HEK293T (cell line): ENCODE data around the gene ECE2.
A peak's percentile ranks its signal among the peaks of the same experiment; 100 is the strongest.

Source experiments
- CTCF ChIA-PET: fragments of 350-600 bp; formaldehyde crosslinking; extraction: SDS; loops from one replicate; lab custom pipeline; 2021; ENCODE audit warnings: antibody characterized with exemption, inconsistent platforms; lab: Yijun Ruan, JAX
- POLR2A ChIA-PET: fragments of 350-600 bp; formaldehyde crosslinking; extraction: SDS; loops from one replicate; lab custom pipeline; 2020; ENCODE audit warnings: antibody characterized with exemption, inconsistent platforms; lab: Yijun Ruan, JAX
- DNase-seq: peaks from one replicate; pipeline ENCODE4 v3.0.0; 2012; ENCODE audit warnings: mixed read lengths; ENCODE audit errors: extremely low spot score
- ARNT ChIP-seq: fragments of 450-650 bp; IDR thresholded peaks from 2 replicates; pipeline ENCODE4 v1.6.1; 2017; ENCODE audit warnings: mild to moderate bottlenecking
- BHLHE40 ChIP-seq: fragments of 450-650 bp; IDR thresholded peaks from 2 replicates; pipeline ENCODE4 v1.6.1; 2016; ENCODE audit warnings: mild to moderate bottlenecking, moderate library complexity, borderline replicate concordance
- CTBP1 ChIP-seq: fragments of 450-650 bp; IDR thresholded peaks from 2 replicates; pipeline ENCODE4 v1.6.1; 2016; ENCODE audit warnings: borderline replicate concordance
- ELF4 ChIP-seq: fragments of 450-650 bp; IDR thresholded peaks from 2 replicates; pipeline ENCODE4 v1.6.1; 2017; ENCODE audit warnings: antibody characterized with exemption
- FOXA1 ChIP-seq: fragments of 450-650 bp; IDR thresholded peaks from 2 replicates; pipeline ENCODE4 v1.6.1; 2016; ENCODE audit warnings: mild to moderate bottlenecking
- FOXK2 ChIP-seq: fragments of 450-650 bp; IDR thresholded peaks from 2 replicates; pipeline ENCODE4 v1.6.1; 2016; ENCODE audit warnings: mild to moderate bottlenecking
- FOXM1 ChIP-seq: fragments of 450-650 bp; IDR thresholded peaks from 2 replicates; pipeline ENCODE4 v1.6.1; 2017; ENCODE audit warnings: mild to moderate bottlenecking, borderline replicate concordance
- HDGF ChIP-seq: fragments of 450-650 bp; IDR thresholded peaks from 2 replicates; pipeline ENCODE4 v1.6.1; 2017; ENCODE audit warnings: antibody characterized with exemption, borderline replicate concordance
- L3MBTL2 ChIP-seq: fragments of 450-650 bp; conservative IDR thresholded peaks from 2 replicates; pipeline ENCODE4 v1.6.1; 2016; ENCODE audit warnings: mild to moderate bottlenecking
- LEF1 ChIP-seq: fragments of 450-650 bp; IDR thresholded peaks from 2 replicates; pipeline ENCODE4 v1.6.1; 2017; ENCODE audit warnings: mild to moderate bottlenecking, borderline replicate concordance
- NFRKB ChIP-seq: fragments of 450-650 bp; IDR thresholded peaks from 2 replicates; pipeline ENCODE4 v1.6.1; 2016; ENCODE audit warnings: mild to moderate bottlenecking, moderate library complexity
- SP1 ChIP-seq: fragments of 450-650 bp; IDR thresholded peaks from 2 replicates; pipeline ENCODE4 v1.6.1; 2017
- SUZ12 ChIP-seq: fragments of 450-650 bp; IDR thresholded peaks from 2 replicates; pipeline ENCODE4 v1.6.1; 2016; ENCODE audit warnings: mild to moderate bottlenecking
- TARDBP ChIP-seq: fragments of 450-650 bp; IDR thresholded peaks from 2 replicates; pipeline ENCODE4 v1.6.1; 2016
- ZNF384 ChIP-seq: fragments of 450-650 bp; IDR thresholded peaks from 2 replicates; pipeline ENCODE4 v1.6.1; 2016
- TF ChIP-seq, protein P1 (sequence below): fragments of 450-650 bp; IDR thresholded peaks from 2 replicates; pipeline ENCODE4 v1.6.1; 2016

ECE2 gene

DNA sequence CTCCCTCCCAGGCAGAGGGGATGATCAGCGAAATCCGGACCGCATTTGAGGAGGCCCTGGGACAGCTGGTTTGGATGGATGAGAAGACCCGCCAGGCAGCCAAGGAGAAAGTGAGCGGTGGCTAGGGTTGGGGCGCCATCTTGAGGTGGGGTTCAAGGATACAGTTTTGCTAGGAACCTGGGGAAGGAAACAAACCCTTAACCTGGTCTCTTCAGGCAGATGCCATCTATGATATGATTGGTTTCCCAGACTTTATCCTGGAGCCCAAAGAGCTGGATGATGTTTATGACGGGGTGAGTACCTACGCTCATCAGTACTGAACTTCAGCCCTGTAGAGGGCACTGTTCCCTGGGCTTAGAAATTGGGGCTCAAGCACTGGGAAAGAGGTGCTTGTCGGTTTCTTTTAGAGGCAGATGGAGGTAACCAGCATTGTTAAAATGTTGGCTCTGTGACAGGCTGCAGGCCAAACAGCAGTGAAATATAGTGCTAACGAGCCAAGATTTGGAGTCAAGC is 13.7 kb downstream of the ECE2 start:
- ChIA-PET POLR2A (no interaction called here), CTCF (interaction anchor here (0.5 to 1.2 kb wide), 4 partner anchors 61 to 613 kb away, joined by 3 to 5 read pairs (median 4); no protein-coding TSS in a partner anchor)
- DNase-seq = peak; percentile 69
- TF ChIP-seq ARNT = no peak
- no peak for TF ChIP-seq BHLHE40
- TF ChIP-seq LEF1 = no peak
- no peak for TF ChIP-seq ELF4
- TF ChIP-seq FOXA1 = no peak
- no peak for TF ChIP-seq SUZ12
- TF ChIP-seq ZNF384 = no peak
- no peak for TF ChIP-seq CTBP1
- no peak for TF ChIP-seq NFRKB
- TF ChIP-seq, protein P1, sequence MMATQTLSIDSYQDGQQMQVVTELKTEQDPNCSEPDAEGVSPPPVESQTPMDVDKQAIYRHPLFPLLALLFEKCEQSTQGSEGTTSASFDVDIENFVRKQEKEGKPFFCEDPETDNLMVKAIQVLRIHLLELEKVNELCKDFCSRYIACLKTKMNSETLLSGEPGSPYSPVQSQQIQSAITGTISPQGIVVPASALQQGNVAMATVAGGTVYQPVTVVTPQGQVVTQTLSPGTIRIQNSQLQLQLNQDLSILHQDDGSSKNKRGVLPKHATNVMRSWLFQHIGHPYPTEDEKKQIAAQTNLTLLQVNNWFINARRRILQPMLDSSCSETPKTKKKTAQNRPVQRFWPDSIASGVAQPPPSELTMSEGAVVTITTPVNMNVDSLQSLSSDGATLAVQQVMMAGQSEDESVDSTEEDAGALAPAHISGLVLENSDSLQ = no peak
- TF ChIP-seq FOXM1 = no peak

DNA sequence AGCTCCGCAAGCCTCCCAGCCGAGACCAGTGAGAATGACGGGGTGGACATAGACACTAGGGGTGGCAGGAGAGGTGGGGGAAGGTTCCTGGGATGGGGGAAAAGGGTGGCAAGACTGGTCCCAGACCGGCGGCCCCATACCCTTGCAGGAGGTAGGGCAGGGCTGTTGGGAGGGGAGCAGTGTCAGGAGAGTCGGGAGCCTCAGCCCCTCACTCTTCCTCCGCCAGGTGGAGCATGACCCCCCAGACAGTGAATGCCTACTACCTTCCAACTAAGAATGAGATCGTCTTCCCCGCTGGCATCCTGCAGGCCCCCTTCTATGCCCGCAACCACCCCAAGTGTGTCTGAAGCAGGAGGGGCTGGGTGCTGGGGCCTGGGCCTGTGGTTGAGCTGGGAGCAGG is 14.5 kb downstream of the ECE2 start:
- DNase-seq = no peak

DNA sequence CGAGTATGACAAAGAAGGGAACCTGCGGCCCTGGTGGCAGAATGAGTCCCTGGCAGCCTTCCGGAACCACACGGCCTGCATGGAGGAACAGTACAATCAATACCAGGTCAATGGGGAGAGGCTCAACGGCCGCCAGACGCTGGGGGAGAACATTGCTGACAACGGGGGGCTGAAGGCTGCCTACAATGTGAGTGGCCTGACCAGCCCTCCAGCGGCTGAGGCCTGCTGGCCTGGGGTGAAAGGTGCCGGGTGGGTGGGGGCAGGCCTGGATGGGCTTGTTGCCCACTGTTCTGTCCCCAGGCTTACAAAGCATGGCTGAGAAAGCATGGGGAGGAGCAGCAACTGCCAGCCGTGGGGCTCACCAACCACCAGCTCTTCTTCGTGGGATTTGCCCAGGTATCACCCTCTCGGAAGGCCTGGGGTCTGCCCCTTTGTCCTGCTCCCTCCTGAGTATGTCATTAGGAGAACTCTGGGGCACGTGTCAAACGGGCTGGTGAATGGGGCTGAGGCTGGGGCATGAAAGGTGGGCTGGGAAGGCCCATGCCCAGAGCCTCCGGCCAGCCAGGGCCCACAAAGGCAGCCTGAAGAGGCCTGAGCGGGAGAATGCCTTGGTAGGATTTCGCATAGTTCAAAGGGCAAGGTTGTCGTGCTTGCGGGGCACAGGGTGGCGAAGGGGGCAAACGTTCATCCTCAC is 15.4 kb downstream of the ECE2 start:
- DNase-seq = no peak
- TF ChIP-seq CTBP1 (no peak), NFRKB (no peak), SUZ12 (no peak), LEF1 (no peak), BHLHE40 (no peak), ZNF384 (no peak)
- POLR2A ChIA-PET = no interaction called here
- CTCF ChIA-PET = no interaction called here

More for the DNA sequence above, 14.5 kb downstream of the ECE2 start:
- CTCF ChIA-PET = no interaction called here
- no peak for TF ChIP-seq FOXA1
- POLR2A ChIA-PET = no interaction called here

DNA sequence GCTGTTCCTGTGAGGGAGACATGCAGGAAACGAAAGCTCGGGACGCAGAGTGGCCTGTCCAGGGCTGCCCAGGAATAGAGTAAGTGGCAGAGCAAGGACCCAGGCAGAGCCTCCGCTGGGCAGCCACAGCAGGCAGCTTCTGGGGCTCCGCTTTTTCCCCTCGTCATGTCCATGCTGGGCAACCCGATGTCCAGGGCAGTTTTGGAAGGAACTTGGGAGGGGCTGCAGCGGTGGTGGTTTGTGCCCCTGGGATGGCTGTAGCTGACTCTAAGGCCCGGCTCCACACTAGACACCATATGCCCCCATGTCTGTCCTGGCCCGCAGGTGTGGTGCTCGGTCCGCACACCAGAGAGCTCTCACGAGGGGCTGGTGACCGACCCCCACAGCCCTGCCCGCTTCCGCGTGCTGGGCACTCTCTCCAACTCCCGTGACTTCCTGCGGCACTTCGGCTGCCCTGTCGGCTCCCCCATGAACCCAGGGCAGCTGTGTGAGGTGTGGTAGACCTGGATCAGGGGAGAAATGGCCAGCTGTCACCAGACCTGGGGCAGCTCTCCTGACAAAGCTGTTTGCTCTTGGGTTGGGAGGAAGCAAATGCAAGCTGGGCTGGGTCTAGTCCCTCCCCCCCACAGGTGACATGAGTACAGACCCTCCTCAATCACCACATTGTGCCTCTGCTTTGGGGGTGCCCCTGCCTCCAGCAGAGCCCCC is 16.1 kb downstream of the ECE2 start:
- DNase-seq = no peak
- ChIA-PET POLR2A (no interaction called here), CTCF (no interaction called here)
- TF ChIP-seq BHLHE40 = no peak
- TF ChIP-seq SUZ12 = no peak
- no peak for TF ChIP-seq FOXK2
- no peak for TF ChIP-seq ELF4
- TF ChIP-seq ZNF384 = no peak
- no peak for TF ChIP-seq TARDBP
- TF ChIP-seq HDGF = no peak
- TF ChIP-seq FOXM1 = no peak
- no peak for TF ChIP-seq SP1

DNA sequence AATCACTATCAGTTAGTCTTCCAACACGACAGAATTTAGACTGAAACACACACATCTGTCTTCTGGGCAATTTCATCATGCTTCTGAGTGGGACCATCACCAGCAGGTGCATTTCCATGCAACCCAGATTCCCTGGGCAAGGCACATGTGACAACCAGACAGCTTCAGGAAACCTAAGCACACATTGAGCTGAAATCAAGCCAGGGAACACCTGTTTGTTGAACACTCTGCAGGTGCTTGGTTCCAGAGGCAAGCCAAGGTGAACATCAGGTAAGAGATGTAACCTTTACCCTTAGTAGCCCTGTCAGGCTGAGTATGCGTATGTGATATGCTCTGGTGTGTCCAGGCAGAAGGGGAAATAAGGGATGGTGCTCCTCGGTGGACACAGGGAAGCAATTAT is 19.9 kb downstream of the ECE2 start:
- DNase-seq = no peak
- POLR2A ChIA-PET = no interaction called here
- CTCF ChIA-PET = no interaction called here
- TF ChIP-seq BHLHE40 (no peak), FOXK2 (no peak), SP1 (no peak), HDGF (no peak), ZNF384 (no peak), ELF4 (no peak), CTBP1 (no peak), ARNT (no peak), TARDBP (no peak), FOXM1 (no peak), FOXA1 (no peak), L3MBTL2 (no peak), NFRKB (no peak)
- TF ChIP-seq, protein P1 = no peak

DNA sequence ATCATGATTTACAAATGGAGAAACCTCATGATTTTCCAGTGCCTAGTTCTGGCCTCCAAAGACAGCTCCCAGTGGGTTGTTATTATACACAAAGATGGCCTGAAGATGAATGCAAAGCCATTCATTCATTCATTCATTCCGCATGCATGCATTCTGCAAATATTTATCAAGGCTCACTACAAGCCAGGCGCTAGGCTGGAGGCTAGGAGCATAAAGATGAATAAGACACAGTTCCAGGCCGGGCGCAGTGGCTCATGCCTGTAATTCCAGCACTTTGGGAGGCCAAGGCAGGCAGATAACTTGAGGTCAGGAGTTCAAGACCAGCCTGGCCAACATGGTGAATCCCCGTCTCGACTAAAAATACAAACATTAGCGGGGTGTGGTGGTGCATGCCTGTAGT is 20.8 kb downstream of the ECE2 start:
- ChIA-PET POLR2A (no interaction called here), CTCF (no interaction called here)
- no peak for DNase-seq
- no peak for TF ChIP-seq L3MBTL2
- no peak for TF ChIP-seq ARNT
- no peak for TF ChIP-seq FOXM1
- TF ChIP-seq, protein P1 = no peak
- TF ChIP-seq CTBP1 = no peak
- no peak for TF ChIP-seq ELF4
- no peak for TF ChIP-seq BHLHE40
- TF ChIP-seq NFRKB = no peak
- TF ChIP-seq HDGF = no peak
- no peak for TF ChIP-seq SP1
- no peak for TF ChIP-seq FOXK2
- TF ChIP-seq SUZ12 = no peak
